ENCODE data around the gene PIP5K1C. TPM values are rescaled to one million over a fixed set of nuclear protein-coding genes. Genes with fewer than 3 reads are reported as not detected.

PIP5K1C gene
- total and polyA plus RNA-seq, 9 of the 15 experiments (the other 6 are each of a cell fraction or from before 2014, with no cell fraction given), result 0.38 to 22.1 (median 4.1) TPM

GRCh38 chr19:3670796-3671679 lies 29.2 kb downstream of the PIP5K1C start (continued):
- TF ChIP-seq CREBBP (IDR thresholded peaks at IDR 0.05; ENCODE audit: low read depth, low read length) (no peak), RUNX1 (IDR thresholded peaks at IDR 0.05; ENCODE audit: low read depth) (no peak), ZNF561 (CRISPR knock-in tag; conservative IDR thresholded peaks at IDR 0.05) (0 out of 2 replicates have a peak, but pooled peaks have one; percentile 28), TCF15 (CRISPR knock-in tag; IDR thresholded peaks at IDR 0.05) (no peak), ZBTB33 (CRISPR knock-in tag; IDR thresholded peaks at IDR 0.05) (no peak), ZSCAN29 (IDR thresholded peaks at IDR 0.05) (no peak), ZNF518B (CRISPR knock-in tag; IDR thresholded peaks at IDR 0.05) (no peak), COPS2 (conservative IDR thresholded peaks at IDR 0.05) (no peak), ZNF197 (CRISPR knock-in tag; IDR thresholded peaks at IDR 0.05; ENCODE audit: low read depth) (no peak), ZNF318 (IDR thresholded peaks at IDR 0.05; ENCODE audit: borderline replicate concordance in 1 of 2, low read depth in 1 of 2) (no peak), ZFP1 (CRISPR knock-in tag; IDR thresholded peaks at IDR 0.05) (no peak)
